Vagina (tissue), 2 donors: Measurements from ENCODE around the gene RNF144A. TPM values are rescaled to one million over a fixed set of nuclear protein-coding genes. Genes with fewer than 3 reads are reported as not detected.
A peak's percentile ranks its signal among the peaks of the same experiment; 100 is the strongest.

ENCODE experiments used
- DNase-seq, 2 donors: peaks; one replicate each; pipeline ENCODE4 v3.0.0-alpha.2; 2017; ENCODE audit errors: extremely low spot score in 2 of 2
- H3K27ac ChIP-seq: fragments of 200-600 bp; sonication (generic); one replicate; pipeline ENCODE4 v1.5.1; 2019
- H3K27me3 ChIP-seq: fragments of 200-600 bp; sonication (generic); one replicate; pipeline ENCODE4 v1.5.1; 2019
- H3K36me3 ChIP-seq, 2 donors: fragments of 200-600 bp; sonication (generic); one replicate each; pipeline ENCODE4 v1.5.1; 2017 to 2019
- H3K4me1 ChIP-seq: fragments of 200-600 bp; sonication (generic); one replicate; pipeline ENCODE4 v1.5.1; 2019
- H3K4me3 ChIP-seq, 2 donors: fragments of 200-600 bp; sonication (generic); 1 replicate in 1 of 2; 2 replicates in 1 of 2; pipeline ENCODE4 v1.5.1; 2016 to 2019
- H3K9me3 ChIP-seq: fragments of 200-600 bp; sonication (generic); one replicate; pipeline ENCODE4 v1.5.1; 2019
- POLR2A ChIP-seq, 2 donors: fragments of 450-650 bp; IDR thresholded peaks; one replicate each; pipeline ENCODE4 v1.6.1; 2017; ENCODE audit warnings: antibody characterized with exemption in 2 of 2, mild to moderate bottlenecking in 2 of 2, moderate library complexity in 2 of 2
- POLR2AphosphoS5 ChIP-seq, 2 donors: sonication (generic); formaldehyde crosslinking; IDR thresholded peaks; one replicate each; pipeline ENCODE4 v1.9.0; 2017; ENCODE audit warnings: antibody characterized with exemption in 2 of 2, mild to moderate bottlenecking in 2 of 2, low read depth in 1 of 2; ENCODE audit not compliant: insufficient read depth in 1 of 2
- intact Hi-C: fragments of 100-400 bp; cut with DNase I; formaldehyde crosslinking; loops from one replicate; pipeline ENCODE4 v1.15.1; 2023
- total RNA-seq: library from RNA; depleted of rRNA; stranded (reverse); fragments of >200 nt; gene quantifications from one replicate; pipeline ENCODE4 v1.2.3, GENCODE V29; 2016
- TF ChIP-seq, protein P1 (sequence below), 3 experiments: fragments of 450-650 bp in 2 of 3; fragments of 200-600 bp in 1 of 3; sonication (generic) in 1 of 3; IDR thresholded peaks; one replicate each; pipeline ENCODE4 v1.5.1; 2017 to 2019; ENCODE audit warnings: antibody characterized with exemption in 3 of 3, mild to moderate bottlenecking in 2 of 3, moderate library complexity in 2 of 3

The RNF144A gene
- total RNA-seq, 1 donor from 2014 or later, result 17.2 TPM

DNA sequence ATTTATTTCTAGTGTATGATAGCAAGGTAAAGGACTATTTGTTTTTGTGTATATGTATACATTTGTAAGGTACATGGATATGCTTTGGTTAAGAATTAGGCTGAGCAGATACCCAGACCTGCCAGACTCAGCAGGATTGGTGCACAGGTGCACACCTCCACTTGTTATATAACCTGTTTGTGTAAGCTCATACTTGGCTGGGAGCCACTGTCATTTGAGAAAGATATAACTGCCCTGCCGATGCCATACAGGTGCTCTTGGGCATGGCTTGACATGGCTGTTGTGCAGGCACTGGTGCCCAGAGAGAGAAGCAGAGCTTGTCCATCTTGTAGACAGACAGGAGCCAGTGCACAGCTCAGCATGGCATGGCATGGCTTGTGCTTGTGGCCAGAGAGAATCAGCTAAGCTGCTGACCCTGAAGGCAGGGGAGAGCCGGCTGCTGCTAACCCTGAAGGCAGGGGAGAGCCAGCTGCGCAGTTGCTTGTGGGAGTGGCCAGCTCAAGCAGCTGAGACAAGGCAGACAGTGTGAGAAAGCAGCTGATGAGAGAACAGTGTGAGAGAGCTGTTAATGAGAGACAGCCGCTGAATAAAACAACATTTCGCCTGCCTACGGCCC, 136.5 kb downstream of the RNF144A start:
- TF ChIP-seq POLR2A (IDR thresholded peaks at IDR 0.05), result no peak
- TF ChIP-seq POLR2AphosphoS5 (IDR thresholded peaks at IDR 0.05; ENCODE audit: insufficient read depth in 1 of 2, low read depth in 1 of 2), result no peak
- TF ChIP-seq, protein P1, sequence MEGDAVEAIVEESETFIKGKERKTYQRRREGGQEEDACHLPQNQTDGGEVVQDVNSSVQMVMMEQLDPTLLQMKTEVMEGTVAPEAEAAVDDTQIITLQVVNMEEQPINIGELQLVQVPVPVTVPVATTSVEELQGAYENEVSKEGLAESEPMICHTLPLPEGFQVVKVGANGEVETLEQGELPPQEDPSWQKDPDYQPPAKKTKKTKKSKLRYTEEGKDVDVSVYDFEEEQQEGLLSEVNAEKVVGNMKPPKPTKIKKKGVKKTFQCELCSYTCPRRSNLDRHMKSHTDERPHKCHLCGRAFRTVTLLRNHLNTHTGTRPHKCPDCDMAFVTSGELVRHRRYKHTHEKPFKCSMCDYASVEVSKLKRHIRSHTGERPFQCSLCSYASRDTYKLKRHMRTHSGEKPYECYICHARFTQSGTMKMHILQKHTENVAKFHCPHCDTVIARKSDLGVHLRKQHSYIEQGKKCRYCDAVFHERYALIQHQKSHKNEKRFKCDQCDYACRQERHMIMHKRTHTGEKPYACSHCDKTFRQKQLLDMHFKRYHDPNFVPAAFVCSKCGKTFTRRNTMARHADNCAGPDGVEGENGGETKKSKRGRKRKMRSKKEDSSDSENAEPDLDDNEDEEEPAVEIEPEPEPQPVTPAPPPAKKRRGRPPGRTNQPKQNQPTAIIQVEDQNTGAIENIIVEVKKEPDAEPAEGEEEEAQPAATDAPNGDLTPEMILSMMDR (IDR thresholded peaks at IDR 0.05), result no peak
- no peak for DNase-seq
- Histone ChIP-seq H3K9me3 (no peaks in the 10 kb centered on the region), H3K36me3 (no peaks in the 10 kb centered on the region), H3K27me3 (no peaks in the 10 kb centered on the region), H3K4me1 (no peaks in the 10 kb centered on the region), H3K4me3 (no peak overlapping the region), H3K27ac (no peak overlapping the region)
- intact Hi-C loops, result no loop called here

DNA sequence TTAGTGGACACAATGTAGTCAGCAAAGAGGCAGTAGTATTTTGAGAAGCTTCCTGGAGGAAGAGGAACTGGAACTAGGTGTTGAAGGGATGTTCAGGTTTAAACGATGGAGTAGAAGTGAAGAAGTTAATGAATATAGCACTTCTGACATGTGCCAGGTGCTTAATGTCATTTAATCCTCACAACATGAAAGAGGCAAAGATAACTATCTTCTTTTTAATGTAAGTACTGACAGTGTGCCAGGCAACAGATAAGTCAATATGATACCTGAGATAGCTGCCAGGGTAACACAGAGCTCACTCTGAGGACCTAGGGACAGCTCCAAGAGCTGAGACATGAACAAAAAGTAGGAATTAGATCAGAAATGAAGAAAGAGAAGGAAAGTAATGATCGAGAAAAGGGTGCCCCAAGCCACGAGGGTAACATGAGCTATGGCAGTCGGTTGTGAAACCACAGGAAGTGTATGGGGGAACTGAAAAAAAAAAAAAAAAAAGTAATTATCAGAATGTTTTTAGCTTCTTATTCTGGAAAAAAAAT, 140.7 kb downstream of the RNF144A start:
- TF ChIP-seq POLR2A (IDR thresholded peaks at IDR 0.05), result no peak
- TF ChIP-seq, protein P1 (IDR thresholded peaks at IDR 0.05), result no peak
- TF ChIP-seq POLR2AphosphoS5 (IDR thresholded peaks at IDR 0.05; ENCODE audit: insufficient read depth in 1 of 2, low read depth in 1 of 2), result no peak
- Histone ChIP-seq H3K27me3 (no peaks in the 10 kb centered on the region), H3K9me3 (no peaks in the 10 kb centered on the region), H3K27ac (no peak overlapping the region), H3K4me3 (no peak overlapping the region), H3K4me1 (peaks cover 28% of the 10 kb centered on the region), H3K36me3 (no peaks in the 10 kb centered on the region)
- intact Hi-C loops, result no loop called here
- DNase-seq, result no peak

DNA sequence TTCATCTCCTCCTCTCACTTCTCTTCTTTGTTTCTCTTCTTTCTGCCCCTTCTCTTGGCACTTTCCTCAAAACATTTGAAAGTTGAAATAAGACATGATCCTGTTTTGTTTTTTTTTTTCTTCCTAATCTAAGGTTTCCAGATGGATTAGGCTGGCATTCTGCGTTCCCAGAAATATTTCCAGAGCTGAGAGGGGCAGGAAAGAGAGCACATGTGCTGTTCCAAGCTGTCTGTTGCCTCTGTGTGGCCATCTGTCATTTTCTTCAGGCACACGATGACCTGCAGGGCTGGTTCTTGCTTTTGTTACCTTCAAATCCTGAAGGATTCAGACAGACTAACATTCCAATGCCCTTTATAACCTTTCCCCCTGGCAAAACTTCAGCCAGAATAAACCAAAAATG, 142.9 kb downstream of the RNF144A start:
- no peak overlapping the region for H3K4me3 ChIP-seq
- intact Hi-C loops, result no loop called here
- H3K4me1 ChIP-seq, result peaks cover 28% of the 10 kb centered on the region
- TF ChIP-seq, protein P1 (IDR thresholded peaks at IDR 0.05), result no peak
- TF ChIP-seq POLR2AphosphoS5 (IDR thresholded peaks at IDR 0.05; ENCODE audit: insufficient read depth in 1 of 2, low read depth in 1 of 2) (no peak), POLR2A (IDR thresholded peaks at IDR 0.05) (no peak)
- H3K36me3 ChIP-seq, result no peaks in the 10 kb centered on the region
- H3K9me3 ChIP-seq, result no peaks in the 10 kb centered on the region
- no peak for DNase-seq
- no peaks in the 10 kb centered on the region for H3K27me3 ChIP-seq
- peak overlapping the region; percentile 25 for H3K27ac ChIP-seq

DNA sequence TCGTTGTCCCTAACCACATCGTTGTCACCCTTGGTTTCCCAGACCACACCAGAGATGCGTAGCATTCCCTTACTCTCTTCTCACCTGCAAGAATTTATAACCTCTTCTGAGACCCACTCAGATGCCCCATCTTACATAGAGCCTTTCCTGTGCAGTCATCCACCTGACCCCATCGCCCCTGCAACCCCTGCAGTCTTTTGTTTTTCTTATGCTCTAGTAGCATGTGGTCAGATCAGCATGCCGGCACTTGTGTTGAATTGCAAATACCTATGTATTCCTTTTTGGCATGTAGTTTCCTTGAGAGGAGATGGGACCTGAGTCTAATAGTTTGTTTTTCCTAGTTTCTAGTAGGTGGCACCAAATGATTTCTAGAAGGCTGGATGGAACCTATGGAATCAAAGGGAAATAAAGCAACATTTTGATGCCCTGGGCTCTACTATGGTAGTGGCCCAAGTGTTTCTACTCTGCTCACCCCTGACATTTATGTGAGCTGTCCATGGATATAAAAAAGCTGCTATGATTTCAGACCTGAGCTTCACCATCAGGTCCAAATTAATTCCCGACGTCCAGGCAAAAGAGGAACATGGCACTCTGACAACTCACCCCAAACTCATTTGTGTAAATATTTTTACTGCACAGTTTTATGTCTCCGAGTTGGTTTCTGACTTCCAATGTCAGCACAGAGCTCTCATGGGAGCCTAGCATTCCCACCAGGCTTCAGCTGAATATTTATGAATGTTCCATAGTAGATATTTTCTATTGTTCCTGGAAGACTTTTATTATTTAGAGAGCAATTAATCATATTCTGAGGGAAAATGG, 143.6 kb downstream of the RNF144A start:
- Histone ChIP-seq H3K36me3 (no peaks in the 10 kb centered on the region), H3K4me3 (no peak overlapping the region), H3K9me3 (no peaks in the 10 kb centered on the region), H3K27ac (peak overlapping the region; percentile 25), H3K27me3 (no peaks in the 10 kb centered on the region), H3K4me1 (peaks cover 28% of the 10 kb centered on the region)
- intact Hi-C loops, result no loop called here
- DNase-seq, result no peak
- TF ChIP-seq POLR2A (IDR thresholded peaks at IDR 0.05) (no peak), POLR2AphosphoS5 (IDR thresholded peaks at IDR 0.05; ENCODE audit: insufficient read depth in 1 of 2, low read depth in 1 of 2) (peak; percentile 12 to 55)

DNA sequence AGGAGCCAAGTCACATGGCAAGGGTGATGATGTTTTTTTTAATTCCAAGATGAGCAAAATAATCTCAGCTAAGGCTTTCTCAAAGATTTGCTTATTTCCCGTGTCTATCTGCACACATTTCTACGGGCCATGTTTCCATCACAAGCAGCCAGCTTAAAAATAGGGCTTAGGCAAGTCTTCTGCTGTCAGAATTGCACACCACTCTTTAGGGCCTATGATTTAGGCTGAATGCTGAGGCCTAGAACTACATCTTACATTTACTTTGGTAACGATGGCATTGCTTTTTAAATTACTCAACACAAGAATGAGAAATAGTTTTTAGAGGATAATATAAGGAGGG, 144.2 kb downstream of the RNF144A start:
- H3K4me1 ChIP-seq, result peaks cover 28% of the 10 kb centered on the region
- H3K9me3 ChIP-seq, result no peaks in the 10 kb centered on the region
- intact Hi-C loops, result no loop called here
- no peak overlapping the region for H3K27ac ChIP-seq
- H3K27me3 ChIP-seq, result no peaks in the 10 kb centered on the region
- TF ChIP-seq, protein P1 (IDR thresholded peaks at IDR 0.05), result no peak
- TF ChIP-seq POLR2A (IDR thresholded peaks at IDR 0.05), result no peak
- TF ChIP-seq POLR2AphosphoS5 (IDR thresholded peaks at IDR 0.05; ENCODE audit: insufficient read depth in 1 of 2, low read depth in 1 of 2), result no peak
- no peak for DNase-seq
- H3K4me3 ChIP-seq, result no peak overlapping the region
- no peaks in the 10 kb centered on the region for H3K36me3 ChIP-seq
